ENCODE measurements around the gene PLEKHA1. TPM values are rescaled to one million over a fixed set of nuclear protein-coding genes. Genes with fewer than 3 reads are reported as not detected.

Gene PLEKHA1
- total RNA-seq, 1 experiment from 2014 or later: 30.6 TPM

- Histone ChIP-seq H2AFZ (ENCODE audit: low read depth, low read length, poor library complexity, severe bottlenecking) (no peak overlapping the region), H3K79me2 (ENCODE audit: insufficient read depth, low read length) (no peaks in the 10 kb centered on the region), H3K4me1 (ENCODE audit: control insufficient read depth in 1 of 2, insufficient read depth in 2 of 2, low read length in 2 of 2) (peaks cover 0 to 15% of the 10 kb centered on the region in 2 experiments; a peak in 2 of 4 replicates), H3K9me2 (ENCODE audit: insufficient read depth) (no peaks in the 10 kb centered on the region), H3K36me3 (ENCODE audit: control insufficient read depth in 1 of 2, insufficient read depth in 2 of 2, low read length in 2 of 2) (no peaks in the 10 kb centered on the region), H4K20me1 (ENCODE audit: insufficient read depth) (no peaks in the 10 kb centered on the region), H3K9me3 (ENCODE audit: control insufficient read depth in 1 of 2, insufficient read depth in 1 of 2, low read depth in 1 of 2, low read length in 2 of 2) (no peaks in the 10 kb centered on the region), H3K4me2 (ENCODE audit: low read length) (no peak overlapping the region), H3K27ac (ENCODE audit: low read depth, low read length) (no peak overlapping the region), H3K9ac (ENCODE audit: low read length) (no peak overlapping the region), H3K4me3 (replicated peaks in 1 of 2; ENCODE audit: low read depth in 1 of 2, low read length in 2 of 2) (no peak overlapping the region), H3K27me3 (ENCODE audit: insufficient read depth, low read length) (no peaks in the 10 kb centered on the region; the same call in 1 of the 2 replicates)
- ATAC-seq (no peak), DNase-seq (ENCODE audit: low read depth, low spot score) (no peak)
- intact Hi-C loops (cut with micrococcal nuclease): no loop called here
- TF ChIP-seq POLR2AphosphoS5 (IDR thresholded peaks at IDR 0.05; ENCODE audit: low read depth, low read length) (no peak), TCF7L2 (IDR thresholded peaks at IDR 0.05; ENCODE audit: borderline replicate concordance, extremely low read depth, insufficient read depth, insufficient read length) (no peak), JUND (IDR thresholded peaks at IDR 0.05) (no peak), RAD21 (IDR thresholded peaks at IDR 0.05; ENCODE audit: low read depth) (no peak), YY1 (IDR thresholded peaks at IDR 0.05; ENCODE audit: extremely low read depth, insufficient replicate concordance, low read depth, low read length) (no peak), REST (IDR thresholded peaks at IDR 0.05; ENCODE audit: low read depth) (no peak), POLR2A (IDR thresholded peaks at IDR 0.05; ENCODE audit: borderline replicate concordance, extremely low read depth, insufficient read depth, insufficient read length) (no peak), ELF1 (IDR thresholded peaks at IDR 0.05; ENCODE audit: borderline replicate concordance, low read depth) (no peak), ATF3 (IDR thresholded peaks at IDR 0.05) (no peak), CBX3 (IDR thresholded peaks at IDR 0.05; ENCODE audit: low read depth) (no peak), CTCF (IDR thresholded peaks at IDR 0.05 in 2 of 3, conservative IDR thresholded peaks at IDR 0.05 in 1 of 3; ENCODE audit: borderline replicate concordance in 1 of 3, insufficient read depth in 1 of 3, low read depth in 2 of 3, low read length in 2 of 3) (no peak), SIN3A (IDR thresholded peaks at IDR 0.05; ENCODE audit: low read depth) (no peak), ZBTB33 (IDR thresholded peaks at IDR 0.05; ENCODE audit: extremely low read depth, insufficient replicate concordance, low read length) (no peak), FOSL1 (IDR thresholded peaks at IDR 0.05; ENCODE audit: low read depth) (no peak), SRF (IDR thresholded peaks at IDR 0.05; ENCODE audit: low read depth) (no peak), SP1 (IDR thresholded peaks at IDR 0.05; ENCODE audit: low read depth) (no peak), EZH2 (IDR thresholded peaks at IDR 0.05) (no peak), EGR1 (IDR thresholded peaks at IDR 0.05; ENCODE audit: low read depth) (no peak), ZNF274 (IDR thresholded peaks at IDR 0.05; ENCODE audit: low read depth, low read length) (no peak), EZH2phosphoT487 (IDR thresholded peaks at IDR 0.05; ENCODE audit: borderline replicate concordance) (no peak)
- no TSS peak for BruUV-seq (replicated peaks)
- ChIA-PET RAD21 (ENCODE audit: low non-redundant PET in 1 of 2, low total read pairs in 2 of 2, uncharacterized antibody in 2 of 2, unreplicated experiment in 2 of 2) (no interaction called here), POLR2A (no interaction called here), CTCF (interaction anchor here (1.3 kb wide), 1 partner anchor 10 kb away, joined by 3 read pairs; no protein-coding TSS in a partner anchor)
Observed at GRCh38 chr10:122333037-122333436, 41.5 kb upstream of the PLEKHA1 start.
